Fibroblast of gingiva (primary cell): ENCODE measurements around the gene GMPR.

Experiments
- DNase-seq: peaks from one replicate; pipeline ENCODE4 v3.0.0-alpha.2; 2011; ENCODE audit warnings: low read depth

Gene GMPR

DNA sequence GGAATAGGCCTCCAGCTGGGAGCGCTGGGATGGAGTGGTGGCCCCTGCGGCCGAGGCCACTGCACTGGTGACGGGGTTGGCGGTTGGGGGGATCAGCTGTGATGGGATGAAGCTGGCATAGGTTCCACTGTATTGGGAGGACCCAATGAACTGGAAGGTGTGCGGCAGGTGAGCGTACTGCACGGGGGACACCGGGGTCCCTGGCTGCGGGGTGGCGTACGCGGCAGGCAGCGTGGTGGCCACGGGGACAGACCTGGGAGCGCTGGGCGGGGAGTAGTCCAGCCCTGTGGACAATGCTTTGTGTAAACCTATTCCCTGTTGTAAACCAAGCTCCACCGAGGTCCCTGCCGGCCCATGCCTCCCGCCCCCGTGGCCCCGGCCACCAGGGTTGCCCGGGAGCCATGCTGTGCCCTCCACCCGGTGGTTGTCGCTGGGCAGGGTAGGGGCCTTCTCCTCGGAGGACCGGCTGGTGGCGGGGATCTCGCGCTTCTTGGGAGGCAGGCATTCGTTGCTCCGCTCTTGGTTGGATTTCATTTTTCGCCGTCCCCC, 89.5 kb downstream of the GMPR start:
- DNase-seq, result no peak

DNA sequence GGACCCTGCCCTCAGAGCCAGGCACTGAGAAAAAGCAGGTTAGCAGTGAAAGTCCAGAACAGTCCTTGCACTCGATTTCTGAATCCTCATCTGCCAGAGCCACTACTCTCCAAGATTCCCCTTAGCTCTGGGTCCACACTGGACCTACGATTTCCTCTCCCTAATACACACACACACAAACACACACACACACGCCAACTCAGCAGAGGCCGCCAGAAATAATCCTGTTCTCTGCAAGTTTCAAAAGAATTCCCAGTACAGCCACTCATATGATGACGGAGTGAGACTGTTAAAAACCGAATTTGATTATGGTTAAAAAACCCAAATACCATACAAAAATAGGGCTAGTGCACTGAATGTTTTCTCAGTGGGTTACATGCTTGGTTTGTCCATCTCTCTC, 90.8 kb downstream of the GMPR start:
- no peak for DNase-seq

DNA sequence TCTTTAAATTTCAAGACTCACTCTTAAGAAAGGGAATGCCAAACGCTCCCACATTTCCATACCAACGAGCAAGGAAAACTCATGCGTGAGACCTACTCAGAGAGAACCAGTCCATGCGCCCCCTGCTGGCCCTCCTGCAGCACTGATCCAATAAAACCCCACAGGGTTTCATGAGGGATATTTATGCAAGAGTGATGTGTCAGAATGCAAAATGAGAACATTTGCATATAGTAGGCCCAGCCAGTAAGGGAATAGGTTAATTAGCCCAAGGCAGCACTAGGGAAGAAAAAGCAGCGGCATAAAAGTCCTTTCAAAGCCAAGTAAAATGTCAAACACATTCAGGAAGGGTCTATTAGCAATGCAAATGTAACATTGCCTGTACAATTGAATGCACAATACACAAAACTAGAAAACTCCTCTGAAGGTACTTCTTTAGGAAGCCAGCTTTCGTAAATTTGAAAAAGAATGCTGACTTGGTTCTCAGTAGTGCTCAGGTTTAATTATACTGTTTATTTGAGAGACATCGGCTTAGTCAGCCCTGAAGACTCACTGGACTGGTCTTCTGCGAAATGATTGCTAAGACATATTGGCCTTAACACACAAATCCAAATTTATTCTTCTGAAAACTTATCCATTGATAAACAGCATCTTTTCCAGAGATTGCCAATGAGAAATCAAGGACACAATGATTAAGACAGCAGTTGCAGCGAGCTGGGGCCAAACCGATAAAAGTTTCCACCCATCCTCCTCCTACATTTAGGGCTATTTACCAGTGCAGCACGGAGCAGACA, 93.2 kb downstream of the GMPR start:
- peak; percentile 81 for DNase-seq

DNA sequence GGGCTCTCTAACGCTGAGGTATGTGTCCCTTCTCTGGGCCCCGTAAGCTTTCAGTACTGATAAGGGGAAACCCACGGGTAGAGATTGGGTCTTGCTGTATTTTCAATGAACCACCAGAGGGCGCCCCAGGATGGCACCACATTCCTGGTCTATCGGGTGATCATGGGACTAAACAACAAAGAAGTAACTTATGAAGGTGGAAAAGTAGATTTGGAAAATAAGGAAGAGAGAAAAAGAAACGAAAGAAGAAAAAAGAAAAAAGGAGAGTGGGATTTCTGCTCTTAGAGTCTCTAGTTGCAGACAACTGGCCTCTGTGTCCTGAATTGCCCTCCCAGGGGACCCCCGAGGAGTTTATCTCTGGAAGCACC, 93.8 kb downstream of the GMPR start:
- DNase-seq, result peak; percentile 57

DNA sequence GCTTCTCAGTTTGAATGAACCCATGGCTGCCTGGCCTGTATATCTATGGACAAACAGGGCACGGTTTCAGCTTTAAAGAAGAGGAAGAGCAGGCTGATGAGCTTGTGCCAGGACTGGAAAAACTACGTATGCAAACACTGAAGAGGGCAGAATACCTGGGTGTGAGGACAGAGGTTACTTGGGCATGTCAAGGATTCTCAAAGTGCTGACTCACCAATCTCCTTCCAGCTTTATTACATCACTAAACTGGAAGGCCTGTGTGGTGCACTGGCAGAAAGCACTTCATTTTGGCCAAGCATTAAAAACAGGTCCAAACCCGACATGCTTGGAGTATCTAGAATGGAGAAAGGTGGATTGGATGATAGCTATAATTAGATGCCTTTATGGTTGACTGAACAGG, 95.2 kb downstream of the GMPR start:
- peak; percentile 41 for DNase-seq

DNA sequence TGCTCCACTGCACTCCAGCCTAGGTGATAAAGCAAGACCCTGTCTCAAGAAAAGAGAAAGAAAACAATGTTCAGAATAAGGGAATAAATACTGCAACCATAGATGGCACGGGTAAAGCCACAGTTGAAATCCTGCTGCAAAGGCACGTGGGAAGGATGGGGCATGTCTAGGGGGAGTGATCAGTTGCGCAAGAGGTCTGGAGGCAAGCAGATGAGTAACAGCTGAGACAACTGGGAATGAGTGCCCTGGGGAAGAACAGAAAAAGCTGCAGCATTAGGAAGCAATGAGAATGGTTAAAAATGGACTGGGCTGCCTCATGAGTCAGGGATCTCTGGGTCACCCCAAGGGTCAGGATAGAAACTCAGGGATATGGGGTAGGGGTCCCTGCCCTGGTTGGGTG, 96.3 kb downstream of the GMPR start:
- DNase-seq, result peak; percentile 92

DNA sequence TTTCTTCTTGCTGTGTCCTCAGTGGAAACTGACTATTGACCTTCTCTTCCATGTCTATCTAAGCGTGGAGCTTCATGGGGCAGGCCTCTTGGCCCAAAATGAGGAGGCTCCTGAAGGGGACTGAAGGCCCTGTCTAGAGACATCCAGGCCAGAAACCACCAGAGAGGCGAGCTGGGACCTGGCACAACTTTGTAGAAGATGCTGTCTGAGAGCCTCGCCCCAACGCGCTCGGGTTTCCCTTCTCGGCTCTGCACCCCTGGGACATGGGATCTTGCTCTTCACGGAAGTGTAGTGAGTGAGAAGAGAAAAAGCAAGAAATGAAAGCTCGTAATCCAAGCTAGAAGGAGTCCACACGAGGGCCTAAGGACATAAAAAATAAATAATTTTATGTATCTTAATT, 96.8 kb downstream of the GMPR start:
- no peak for DNase-seq

DNA sequence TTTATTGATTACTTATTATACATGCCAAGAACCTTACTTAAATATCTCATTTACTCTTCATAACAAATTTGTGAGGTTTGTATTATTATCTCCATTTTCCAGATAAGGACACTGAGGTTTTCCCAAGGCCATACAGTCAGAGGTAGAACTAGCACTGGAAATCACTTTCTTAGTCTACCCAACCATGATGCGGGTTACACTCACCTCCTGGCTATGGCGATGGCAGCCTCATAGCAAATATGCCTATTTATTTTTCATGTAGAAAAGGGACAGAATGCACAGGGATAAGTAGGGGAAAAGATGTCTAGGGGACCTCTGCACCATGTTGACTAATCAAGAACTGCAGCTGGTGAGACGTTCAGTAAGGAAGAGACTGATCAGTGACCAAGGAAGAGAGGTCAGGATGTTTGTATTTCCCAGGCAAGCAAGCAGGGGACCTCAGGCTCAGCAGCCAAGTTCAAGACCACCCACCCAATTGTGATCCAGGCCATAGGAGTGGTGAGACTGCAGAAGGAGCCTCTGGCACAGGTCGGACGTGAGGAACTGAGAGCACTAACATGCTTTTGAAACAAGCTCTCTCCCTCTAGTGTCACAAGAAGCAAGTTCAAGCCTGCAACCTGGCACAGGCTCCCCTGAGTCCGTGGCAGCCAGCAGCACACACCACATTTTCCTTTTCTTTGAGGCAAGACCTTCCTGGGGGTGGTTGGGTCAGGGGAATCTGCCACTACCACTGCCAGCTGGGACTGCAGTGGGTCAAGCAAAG, 97.8 kb downstream of the GMPR start:
- peak; percentile 31 for DNase-seq

DNA sequence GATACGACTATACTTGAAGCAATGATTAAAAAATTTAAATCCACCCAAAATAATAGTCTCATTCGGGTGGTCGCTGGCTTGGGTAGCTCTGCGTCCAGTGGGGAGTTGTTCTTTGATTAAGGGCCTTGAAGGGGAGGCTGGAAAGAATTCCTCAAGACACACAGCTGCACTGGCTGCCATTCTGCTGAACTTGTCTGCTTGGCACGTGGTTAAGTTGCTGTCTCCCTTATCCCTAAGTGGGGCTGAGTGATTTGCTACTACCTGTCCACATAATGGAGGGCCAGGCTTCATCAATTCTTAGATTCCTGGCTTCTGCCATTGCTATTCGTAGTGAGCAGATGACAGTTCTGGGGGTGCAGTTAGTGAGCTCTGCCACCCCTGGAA, 98.5 kb downstream of the GMPR start:
- DNase-seq, result no peak

DNA sequence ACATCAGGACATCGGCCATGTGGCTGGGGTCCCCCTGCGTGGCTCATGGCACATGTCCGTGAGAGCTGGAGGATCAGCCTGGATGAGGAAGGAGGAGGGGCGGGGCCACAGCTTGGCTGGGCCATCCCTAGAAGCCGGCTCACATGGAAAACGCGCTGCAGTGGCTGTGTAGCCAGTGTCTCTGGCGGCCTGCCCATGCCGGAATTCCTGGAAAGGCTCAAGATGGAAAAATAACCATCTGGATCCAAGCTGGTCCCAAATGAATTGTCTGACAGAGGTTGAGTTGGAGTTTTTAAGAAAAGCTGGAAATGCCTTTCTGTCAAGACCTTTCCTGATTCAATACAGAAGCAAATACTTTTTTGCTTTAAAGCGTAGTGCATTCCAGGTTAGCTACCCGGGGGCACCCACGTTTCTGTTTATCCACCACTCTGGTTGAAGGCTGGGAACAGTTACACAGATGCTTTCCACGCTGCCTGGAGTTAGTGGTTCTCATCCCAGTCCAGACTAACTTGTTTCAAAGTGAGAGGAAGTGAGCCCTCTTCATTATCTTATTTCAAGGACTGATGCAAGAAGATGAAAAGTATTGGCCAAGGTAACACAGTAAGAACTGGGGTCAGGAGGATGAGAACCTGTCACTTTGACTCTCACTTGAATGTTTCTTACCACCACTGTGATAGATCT, 99.0 kb downstream of the GMPR start:
- DNase-seq, result peak; percentile 95

DNA sequence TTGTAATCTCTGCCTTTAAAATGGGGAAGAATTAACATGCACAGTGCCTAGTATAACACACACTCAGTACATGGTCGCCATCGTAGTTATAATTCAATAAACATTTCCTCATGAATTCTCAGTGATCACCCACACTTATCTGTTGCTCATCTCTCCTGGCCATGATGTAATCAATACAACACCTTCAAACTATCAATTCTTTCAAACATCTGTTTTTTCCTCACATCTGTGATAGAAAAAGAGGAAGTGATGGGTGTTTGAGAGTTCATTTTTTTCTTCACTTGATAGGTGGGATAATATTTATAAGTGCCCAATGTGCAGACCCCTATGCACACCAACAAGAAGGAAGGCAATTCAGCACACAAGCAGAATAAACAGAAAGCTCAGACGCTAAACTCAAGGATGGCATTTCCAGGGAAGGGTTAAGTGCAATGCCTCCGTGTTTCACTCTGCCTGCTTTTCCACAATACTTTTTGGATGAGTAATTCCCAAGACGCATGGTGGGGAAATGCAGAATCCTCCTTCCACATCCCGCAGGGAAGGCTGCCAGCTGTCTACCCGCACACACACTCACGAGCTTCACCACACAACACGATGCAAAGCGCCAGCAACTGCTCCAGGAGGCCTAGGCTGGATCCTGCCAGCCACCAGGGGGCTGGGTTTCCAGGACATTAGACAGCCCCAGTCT, 100.3 kb downstream of the GMPR start:
- peak; percentile 100 for DNase-seq

DNA sequence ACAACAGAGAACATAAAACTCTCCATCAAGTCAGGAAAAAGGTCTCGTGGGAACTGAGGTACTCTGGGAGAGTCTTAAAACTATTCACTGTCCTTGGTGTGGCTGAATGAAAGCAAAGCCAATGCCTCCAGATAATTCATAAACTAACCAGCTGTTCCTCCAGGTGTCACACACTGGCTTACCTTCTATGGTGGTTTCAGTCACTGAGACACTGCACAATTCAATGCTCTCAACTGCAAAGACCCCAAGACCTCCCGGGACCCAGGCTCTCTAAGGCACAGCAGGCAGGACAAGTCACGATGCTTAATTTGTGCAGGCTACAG, 100.8 kb downstream of the GMPR start:
- DNase-seq, result no peak

DNA sequence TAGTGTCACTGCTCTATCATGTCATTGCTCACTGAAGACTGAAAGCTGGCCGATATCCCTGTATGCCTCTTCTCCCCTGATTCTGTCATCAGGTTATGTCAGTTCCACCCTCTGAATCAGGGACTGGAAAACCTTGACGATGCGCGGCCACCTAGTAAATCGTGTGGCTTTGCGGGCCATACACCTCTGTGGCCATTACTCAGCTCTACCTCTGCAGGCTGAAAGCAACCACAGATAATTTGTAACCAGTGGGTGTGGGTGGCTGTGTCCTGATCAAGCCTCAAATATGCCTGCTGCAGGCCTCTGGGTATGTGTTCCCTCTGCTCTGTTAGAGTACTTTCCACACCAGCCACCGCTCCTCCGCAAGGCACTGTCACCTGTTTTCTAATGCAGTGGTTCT, 105.2 kb downstream of the GMPR start:
- no peak for DNase-seq

DNA sequence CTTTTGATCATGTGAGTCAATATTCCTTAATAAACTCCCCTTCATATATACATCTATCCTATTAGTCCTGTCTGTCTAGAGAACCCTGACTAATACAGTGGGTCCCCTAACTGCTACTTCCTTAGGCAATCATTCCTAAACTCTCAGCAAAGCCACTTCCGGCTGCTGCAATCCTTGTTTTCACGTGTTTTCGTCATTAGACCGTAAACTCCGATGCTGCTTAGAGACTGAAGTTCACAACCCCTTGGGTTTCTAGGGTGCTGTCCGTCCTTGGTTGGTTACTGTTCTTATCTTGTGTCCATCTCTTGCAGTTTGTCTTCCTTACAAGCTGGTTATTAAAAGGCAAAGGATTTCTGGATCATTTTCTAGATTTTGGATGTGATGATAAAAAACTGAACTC, 106.4 kb downstream of the GMPR start:
- DNase-seq, result peak; percentile 44
